PFSK-1 (cell line): ENCODE data around the gene PPP4R2.
A peak's percentile ranks its signal among the peaks of the same experiment; 100 is the strongest.

Experiments used
- FOXP2 ChIP-seq: optimal IDR thresholded peaks from 2 replicates; pipeline ENCODE3; 2011; ENCODE audit warnings: borderline replicate concordance, control low read depth, inconsistent platforms; ENCODE audit not compliant: insufficient read depth; ENCODE audit errors: extremely low read length, extremely low read depth
- POLR2AphosphoS5 ChIP-seq: IDR thresholded peaks from 2 replicates; pipeline ENCODE4 v1.6.1; 2012; ENCODE audit warnings: low read depth, mild to moderate bottlenecking, control low read depth, low read length, moderate library complexity
- REST ChIP-seq, 2 experiments: IDR thresholded peaks; 2 replicates each; pipeline versions ENCODE4 v1.6.1 to v1.8.0; 2011 to 2012; ENCODE audit warnings: low read depth in 2 of 2, low read length in 2 of 2, control low read depth in 1 of 2, inconsistent platforms in 1 of 2, mild to moderate bottlenecking in 1 of 2, moderate library complexity in 1 of 2; ENCODE audit not compliant: insufficient read depth in 1 of 2
- SIN3A ChIP-seq: IDR thresholded peaks from 2 replicates; pipeline ENCODE4 v1.6.1; 2012; ENCODE audit warnings: mild to moderate bottlenecking, low read length, moderate library complexity, borderline replicate concordance; ENCODE audit not compliant: insufficient read depth
- TAF1 ChIP-seq: IDR thresholded peaks from 2 replicates; pipeline ENCODE4 v1.6.1; 2012; ENCODE audit warnings: low read length, control low read depth, borderline replicate concordance; ENCODE audit not compliant: insufficient read depth

Gene PPP4R2

GRCh38 chr3:73071952-73072351 lies 75.3 kb downstream of the PPP4R2 start:
- no peak for TF ChIP-seq POLR2AphosphoS5
- TF ChIP-seq SIN3A = no peak
- TF ChIP-seq FOXP2 = no peak
- TF ChIP-seq REST (IDR thresholded peaks at IDR 0.05; ENCODE audit: insufficient read depth in 1 of 2, low read depth in 2 of 2, low read length in 2 of 2) = no peak
- TF ChIP-seq TAF1 = no peak

- TF ChIP-seq TAF1 (no peak), POLR2AphosphoS5 (0 out of 2 replicates have a peak, but pooled peaks have one; percentile 37), SIN3A (no peak), REST (IDR thresholded peaks at IDR 0.05; ENCODE audit: insufficient read depth in 1 of 2, low read depth in 2 of 2, low read length in 2 of 2) (no peak), FOXP2 (no peak)
These were observed 76.0 kb downstream of the PPP4R2 start for GRCh38 chr3:73072634-73073033.

GRCh38 chr3:73073091-73073707 lies 76.6 kb downstream of the PPP4R2 start:
- TF ChIP-seq POLR2AphosphoS5 (no peak), REST (IDR thresholded peaks at IDR 0.05; ENCODE audit: insufficient read depth in 1 of 2, low read depth in 2 of 2, low read length in 2 of 2) (no peak), TAF1 (no peak), SIN3A (no peak), FOXP2 (no peak)

GRCh38 chr3:73074781-73075180 lies 78.2 kb downstream of the PPP4R2 start:
- no peak for TF ChIP-seq TAF1
- no peak for TF ChIP-seq REST (IDR thresholded peaks at IDR 0.05; ENCODE audit: insufficient read depth in 1 of 2, low read depth in 2 of 2, low read length in 2 of 2)
- no peak for TF ChIP-seq SIN3A
- no peak for TF ChIP-seq POLR2AphosphoS5
- no peak for TF ChIP-seq FOXP2
